GM21447 (cell line): ENCODE results near the gene PPM1D.
"Not testable (repeated sequence)": the region's sequence is repeated elsewhere in the genome, so short reads cannot be mapped to it uniquely, and the experiment has no call there.

Experiments used
- ATAC-seq: cut with Tn5 transposase; IDR thresholded peaks from one replicate; pipeline ENCODE4 v1.9.1; 2021; ENCODE audit not compliant: unreplicated experiment

PPM1D gene

GRCh38 chr17:60664022-60664421, 64.0 kb downstream of the PPM1D start:
- no peak for ATAC-seq

- no peak for ATAC-seq
These were observed 65.6 kb downstream of the PPM1D start for GRCh38 chr17:60665602-60666001.

- not testable (repeated sequence) for ATAC-seq
These were observed 68.7 kb downstream of the PPM1D start for GRCh38 chr17:60668741-60669140.

- ATAC-seq, result no peak
These were observed 71.5 kb downstream of the PPM1D start for GRCh38 chr17:60671482-60671881.

DNA sequence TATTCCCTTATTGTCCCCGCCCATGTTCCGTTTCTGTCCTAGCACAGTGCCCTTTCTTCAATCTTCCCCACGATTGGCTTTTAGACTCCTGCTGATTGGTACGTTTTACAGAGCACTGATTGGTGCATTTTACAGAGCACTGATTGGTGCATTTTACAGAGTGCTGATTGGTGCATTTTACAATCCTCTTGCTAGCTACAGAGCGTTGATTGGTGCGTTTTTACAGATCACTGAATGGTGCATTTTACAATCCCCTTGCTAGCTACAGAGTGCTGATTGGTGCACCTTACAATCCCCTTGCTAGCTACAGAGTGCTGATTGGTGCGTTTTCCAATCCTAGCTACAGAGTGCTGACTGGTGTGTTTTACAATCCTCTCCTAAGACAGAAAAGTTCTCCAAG, 74.6 kb downstream of the PPM1D start:
- not testable (repeated sequence) for ATAC-seq

GRCh38 chr17:60675997-60676396, 76.0 kb downstream of the PPM1D start:
- ATAC-seq, result no peak

DNA sequence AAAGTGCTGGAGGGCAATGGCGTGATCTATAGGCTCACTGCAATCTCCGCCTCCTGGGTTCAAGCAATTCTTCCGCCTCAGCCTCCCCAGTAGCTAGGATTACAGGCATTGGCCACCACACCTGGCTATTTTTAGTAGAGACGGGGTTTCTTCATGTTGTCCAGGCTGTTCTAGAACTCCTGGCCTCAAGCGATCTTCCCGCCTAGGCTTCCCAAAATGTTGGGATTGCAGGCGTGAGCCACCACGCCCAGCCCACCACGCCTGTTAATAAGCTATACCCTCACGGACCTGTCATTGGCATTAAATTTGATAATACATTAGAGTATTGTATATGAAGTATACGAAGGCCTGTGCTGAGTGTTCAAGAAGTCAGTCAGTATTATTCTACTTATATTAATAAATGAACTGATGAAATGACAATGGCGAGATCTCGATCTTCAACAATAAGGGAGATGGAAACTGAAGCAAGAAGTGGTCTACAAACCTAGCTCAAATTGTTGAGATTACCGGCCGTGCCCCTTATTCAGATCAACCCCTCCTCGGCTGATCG, 76.8 kb downstream of the PPM1D start:
- no peak for ATAC-seq

DNA sequence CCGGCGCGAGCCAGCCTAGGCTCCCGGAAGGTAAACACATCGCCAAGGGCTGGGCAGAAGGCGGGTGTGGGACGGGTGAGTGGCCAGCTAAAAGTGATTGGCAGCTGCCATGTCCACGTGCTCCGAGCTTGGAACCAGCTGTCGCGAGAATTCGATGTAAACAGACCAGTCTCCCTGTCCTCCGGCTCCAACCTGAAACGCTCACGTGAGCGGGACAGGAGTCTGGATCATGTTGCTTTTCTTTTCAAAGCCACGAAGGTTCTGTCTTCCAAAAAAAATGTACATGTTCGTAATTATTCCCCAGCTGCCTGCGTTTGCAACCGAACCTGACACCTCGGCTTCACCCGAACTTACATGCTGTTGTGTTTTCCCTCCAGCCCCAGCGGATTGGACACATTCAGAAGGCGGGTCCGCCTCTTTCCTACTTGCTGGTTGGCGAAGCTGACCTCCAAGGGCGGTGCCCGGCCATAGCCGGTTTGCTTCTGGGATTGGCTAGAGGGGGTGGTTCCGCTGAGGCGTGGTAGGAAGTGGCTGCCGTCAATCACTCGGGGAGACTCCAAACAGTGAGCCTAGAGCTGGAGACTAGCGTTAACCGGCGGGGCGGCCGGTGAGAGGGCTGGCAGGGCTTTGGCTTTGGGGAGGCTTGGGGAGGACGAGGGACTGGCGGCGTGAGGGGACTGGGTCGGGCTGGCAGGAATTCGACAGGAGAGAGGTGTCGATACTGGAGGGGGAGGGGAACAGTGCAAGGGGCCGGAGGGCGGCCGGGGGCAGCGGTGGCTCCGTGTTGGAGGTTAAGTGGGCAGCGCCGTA, 77.5 kb downstream of the PPM1D start, which contains the start of gene BCAS3:
TSS of gene BCAS3 (plus strand) at position 544 of the 810 bp plus-strand sequence.
- ATAC-seq, result peak; percentile 98

- no peak for ATAC-seq
These were observed 78.1 kb downstream of the PPM1D start for GRCh38 chr17:60678118-60678444.

DNA sequence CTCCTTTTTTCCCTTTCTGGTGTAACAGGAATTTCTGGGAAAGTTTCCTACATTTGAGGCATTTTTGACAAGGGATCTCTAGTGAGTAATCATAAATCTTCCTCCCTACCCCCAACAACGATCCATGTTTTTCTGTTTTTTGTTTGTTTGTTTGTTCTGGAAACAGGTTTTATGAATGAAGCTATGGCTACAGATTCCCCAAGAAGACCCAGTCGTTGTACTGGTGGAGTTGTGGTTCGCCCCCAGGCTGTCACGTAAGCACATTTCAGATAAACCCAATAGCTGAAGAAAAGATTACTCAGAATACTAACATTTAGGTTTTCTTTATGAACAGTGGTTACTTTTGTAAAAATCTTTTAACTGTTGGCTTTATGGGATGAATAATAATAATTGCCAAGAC, 79.3 kb downstream of the PPM1D start:
- ATAC-seq, result no peak

DNA sequence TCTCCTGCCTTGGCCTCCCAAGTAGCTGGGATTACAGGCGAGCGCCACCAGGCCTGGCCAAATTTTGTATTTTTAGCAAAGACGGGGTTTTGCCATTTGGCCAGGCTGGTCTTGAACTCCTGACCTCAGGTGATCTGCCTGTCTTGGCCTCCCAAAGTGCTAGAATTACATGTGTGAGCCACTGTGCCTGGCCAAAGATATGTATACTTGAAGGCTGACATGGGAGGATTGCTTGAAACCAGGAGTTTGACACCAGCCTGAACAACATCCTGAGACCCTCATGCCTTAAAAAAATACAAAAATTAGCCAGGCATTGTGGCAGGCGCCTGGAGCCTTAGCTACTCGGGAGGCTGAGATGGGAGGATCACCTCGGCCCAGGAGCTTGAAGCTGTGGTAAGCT, 80.8 kb downstream of the PPM1D start:
- no peak for ATAC-seq

GRCh38 chr17:60685437-60685836, 85.4 kb downstream of the PPM1D start:
- ATAC-seq, result no peak

GRCh38 chr17:60695960-60696359, 96.0 kb downstream of the PPM1D start:
- no peak for ATAC-seq

GRCh38 chr17:60699090-60699489, 99.1 kb downstream of the PPM1D start:
- no peak for ATAC-seq

- ATAC-seq, result no peak
These were observed 104.2 kb downstream of the PPM1D start for GRCh38 chr17:60704170-60704569.

GRCh38 chr17:60712675-60713074, 112.7 kb downstream of the PPM1D start:
- no peak for ATAC-seq

DNA sequence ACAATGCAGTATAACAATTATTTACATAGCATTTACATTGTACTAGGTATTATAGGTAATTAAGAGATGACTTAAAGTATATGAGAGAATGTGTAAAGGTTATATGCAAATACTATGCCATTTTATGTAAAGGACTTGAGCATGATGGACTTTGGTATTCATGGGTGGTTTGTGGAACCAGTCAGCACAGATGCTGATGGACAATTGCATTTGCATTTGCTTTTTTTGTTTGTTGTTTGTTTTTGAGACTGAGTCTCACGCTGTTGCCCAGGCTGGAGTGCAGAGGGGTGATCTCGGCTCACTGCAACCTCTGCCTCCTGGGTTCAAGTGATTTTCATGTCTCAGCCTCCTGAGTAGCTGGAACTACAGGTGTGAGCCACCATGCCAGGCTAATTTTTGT, 113.6 kb downstream of the PPM1D start:
- no peak for ATAC-seq
